ENCODE data around the gene CLINT1. TPM values are rescaled to one million over a fixed set of nuclear protein-coding genes. Genes with fewer than 3 reads are reported as not detected.
A peak's percentile ranks its signal among the peaks of the same experiment; 100 is the strongest.

CLINT1 gene
- total RNA-seq (2012; rRNA removed) (124 and 146 TPM in 2 replicates), polyA plus RNA-seq (2012; rRNA removed) (110 and 144 TPM in 2 replicates), Bru-seq, nascent RNA (percentile 95 among the genes with signal in this experiment), BruChase-seq, experiment 1, labeled RNA remaining after a 6-hour chase (percentile 89 among the genes with signal in this experiment), BruChase-seq, experiment 2, labeled RNA remaining after a 2-hour chase (percentile 90 among the genes with signal in this experiment)
- polyA plus RNA-seq (2012; cell fraction: cytosol; rRNA removed) = 71.6 and 72.6 TPM in 2 replicates
- polyA plus RNA-seq (2012; cell fraction: nucleus; rRNA removed; ENCODE audit: low replicate concordance) = 135 and 230 TPM in 2 replicates
- long read RNA-seq, transcript CLINT1-207 (12 exons, 2,346 nt) = minor isoform, 77 of 281 reads
- long read RNA-seq, transcript CLINT1-201 (12 exons, 3,440 nt) = major isoform, 146 of 281 reads
- long read RNA-seq, partial matches to known transcripts = 27 of 281 reads
- long read RNA-seq, other reads (novel, unspliced or antisense) = 27 of 281 reads

GRCh38 chr5:157858527-157859226 is at the start of gene CLINT1:
Gene CLINT1, minus strand, starts transcription at chr5:157859145. Its CDS starts 175 bp downstream, at chr5:157858970.
- Histone ChIP-seq H3K4me1 (ENCODE audit: control insufficient read depth, insufficient read depth, low read length) (no peaks in the 10 kb centered on the region), H3K79me1 (ENCODE audit: low read depth in 1 of 2, low read length in 2 of 2) (peaks cover 0 to 19% of the 10 kb centered on the region in 2 experiments; a peak in 1 of 4 replicates), H3K18ac (ENCODE audit: low read depth, low read length) (peak within 1 kb of the TSS; percentile 76; the same call in 1 of the 2 replicates), H3K36me3 (ENCODE audit: control insufficient read depth, insufficient read depth, low read length) (no peaks in the 10 kb centered on the region), H3K9me3 (ENCODE audit: control insufficient read depth, insufficient read depth, low read length) (no peaks in the 10 kb centered on the region), H3K4ac (ENCODE audit: low read depth, low read length) (peak within 1 kb of the TSS; percentile 97), H2AK9ac (replicated peaks; ENCODE audit: low read depth, low read length, poor library complexity) (peak within 1 kb of the TSS; percentile 99), H3K14ac (replicated peaks; ENCODE audit: low read depth, low read length) (peak within 1 kb of the TSS; percentile 93), H4K91ac (ENCODE audit: insufficient read depth, low read depth, low read length) (peak within 1 kb of the TSS; percentile 89; the same call in 1 of the 2 replicates), H3K9ac (ENCODE audit: low read depth, low read length) (peak within 1 kb of the TSS; percentile 97), H2BK5ac (ENCODE audit: low read depth, low read length, poor library complexity, severe bottlenecking) (peak within 1 kb of the TSS; percentile 92), H2BK15ac (ENCODE audit: low read depth, low read length) (no peak within 1 kb of the TSS), H3K4me3 (ENCODE audit: insufficient read depth, low read depth, low read length) (peak within 1 kb of the TSS; percentile 98), H3K27ac (ENCODE audit: insufficient read depth, low read length) (peak within 1 kb of the TSS; percentile 98), H4K8ac (ENCODE audit: low read depth in 2 of 2, low read length in 2 of 2) (peak within 1 kb of the TSS; percentile 74 to 94), H3K56ac (ENCODE audit: extremely low read depth, insufficient read depth, low read length) (peak within 1 kb of the TSS; percentile 68), H4K5ac (ENCODE audit: low read depth, low read length) (peak within 1 kb of the TSS; percentile 84), H2BK20ac (ENCODE audit: low read depth, low read length) (no peak within 1 kb of the TSS; the same call in 1 of the 2 replicates), H4K20me1 (ENCODE audit: insufficient read depth, low read length) (peaks cover 41% of the 10 kb centered on the region), H3K23ac (ENCODE audit: low read depth, low read length) (peak within 1 kb of the TSS; percentile 95), H2AFZ (replicated peaks; ENCODE audit: low read length, poor library complexity) (peak within 1 kb of the TSS; percentile 98), H3K4me2 (ENCODE audit: low read depth, low read length) (peak within 1 kb of the TSS; percentile 95), H2BK120ac (ENCODE audit: low read depth, low read length) (peak within 1 kb of the TSS; percentile 49; the same call in 1 of the 2 replicates), H2AK5ac (ENCODE audit: low read depth, low read length) (peak within 1 kb of the TSS; percentile 80), H3K27me3 (ENCODE audit: control insufficient read depth, insufficient read depth, low read length) (no peaks in the 10 kb centered on the region), H3K9me1 (ENCODE audit: insufficient read depth, low read length) (0 out of 2 replicates have a peak, but pooled peaks cover 2% of the 10 kb centered on the region)
- CTCF ChIA-PET = interaction anchor here (0.5 to 0.9 kb wide), 3 partner anchors 65 to 494 kb away, joined by 3 to 5 read pairs (median 3); no protein-coding TSS in a partner anchor
- POLR2A ChIA-PET (ENCODE audit: unreplicated experiment) = no interaction called here
- TF ChIP-seq ELK1 (IDR thresholded peaks at IDR 0.05; ENCODE audit: borderline replicate concordance, low read depth, low read length) (no peak), MXI1 (IDR thresholded peaks at IDR 0.05; ENCODE audit: borderline replicate concordance, low read depth, low read length) (peak; percentile 88; the same call in 1 of the 2 replicates), BHLHE40 (IDR thresholded peaks at IDR 0.05; ENCODE audit: low read depth, low read length) (peak; percentile 36; the same call in 1 of the 2 replicates), RAD21 (IDR thresholded peaks at IDR 0.05; ENCODE audit: low read length) (no peak), POLR2A (IDR thresholded peaks at IDR 0.05; ENCODE audit: low read depth, low read length) (peak; percentile 82), CHD1 (IDR thresholded peaks at IDR 0.05; ENCODE audit: low read depth, low read length) (0 out of 2 replicates have a peak, but pooled peaks have one; percentile 38), MAZ (IDR thresholded peaks at IDR 0.05; ENCODE audit: borderline replicate concordance, low read depth, low read length) (peak; percentile 42; the same call in 1 of the 2 replicates)
- ATAC-seq (ENCODE audit: low read depth) = peak; percentile 96
- in situ Hi-C loops (cut with MboI; ENCODE audit: low sequenced_read_pairs) = no loop called here
- DNase-seq = peak; percentile 83
- intact Hi-C loops (cut with micrococcal nuclease) = loop anchor here (2.0 kb wide), 2 partner anchors 36 to 90 kb away; no protein-coding TSS in a partner anchor
- no CpG with 5 or more reads among the region's 59 CpGs for WGBS, 2 experiments (ENCODE audit: extremely low coverage in 2 of 2, insufficient read length in 1 of 2)
- no TSS peak for BruUV-seq (replicated peaks)
- dilution Hi-C loops (cut with HindIII; ENCODE audit: low sequenced_read_pairs, unreplicated experiment) = no loop called here

All from IMR-90 (cell line).